Sigmoid colon (tissue), 7 donors: ENCODE results near the gene ACTL7A. TPM values are rescaled to one million over a fixed set of nuclear protein-coding genes. Genes with fewer than 3 reads are reported as not detected.

Experiments
- DNase-seq: peaks from one replicate; pipeline ENCODE4 v3.0.0-alpha.2; 2019
- H3K27ac ChIP-seq, 4 donors: fragments of 200-600 bp; sonication (generic); one replicate each; pipeline ENCODE4 v1.5.1; 2016 to 2019; ENCODE audit warnings: mild to moderate bottlenecking in 1 of 4
- H3K27me3 ChIP-seq, 3 donors: fragments of 200-600 bp; sonication (generic); one replicate each; pipeline ENCODE4 v1.5.1; 2019; ENCODE audit warnings: mild to moderate bottlenecking in 1 of 3
- H3K36me3 ChIP-seq, 4 donors: fragments of 200-600 bp; sonication (generic); one replicate each; pipeline ENCODE4 v1.5.1; 2016 to 2019
- H3K4me1 ChIP-seq, 4 donors: fragments of 200-600 bp; sonication (generic); one replicate each; pipeline ENCODE4 v1.5.1; 2017 to 2019
- H3K4me3 ChIP-seq, 4 donors: fragments of 200-600 bp; sonication (generic); one replicate each; pipeline ENCODE4 v1.5.1; 2017 to 2019; ENCODE audit warnings: mild to moderate bottlenecking in 2 of 4, moderate library complexity in 1 of 4
- H3K9me3 ChIP-seq, 4 donors: fragments of 200-600 bp in 3 of 4; sonication (generic) in 3 of 4; one replicate each; pipeline versions ENCODE4 v1.5.1 to v1.6.1; 2013 to 2019
- EP300 ChIP-seq, 4 donors: sonication (generic); formaldehyde crosslinking; IDR thresholded peaks; one replicate each; pipeline ENCODE4 v1.6.1; 2017; ENCODE audit warnings: antibody characterized with exemption in 4 of 4
- POLR2A ChIP-seq, 2 donors: fragments of 450-650 bp; IDR thresholded peaks; one replicate each; pipeline ENCODE4 v1.6.1; 2016; ENCODE audit warnings: antibody characterized with exemption in 2 of 2, mild to moderate bottlenecking in 2 of 2, moderate library complexity in 2 of 2
- POLR2AphosphoS5 ChIP-seq, 4 donors: sonication (generic); formaldehyde crosslinking; IDR thresholded peaks; one replicate each; pipeline ENCODE4 v1.6.1; 2017; ENCODE audit warnings: antibody characterized with exemption in 4 of 4
- WGBS, 2 donors: extraction: QIAGEN DNeasy Blood & Tissue Kit; methylation state at CpG; one replicate each; pipeline ENCODE4 v1.1.7; 2013; 5-methylcytosine and 5-hydroxymethylcytosine counted together
- intact Hi-C: fragments of 100-400 bp; cut with DNase I; formaldehyde crosslinking; loops from one replicate; pipeline ENCODE4 v1.15.1; 2023
- polyA plus RNA-seq, 3 donors: library from polyadenylated mRNA; stranded (reverse); fragments of 200-250 nt; gene quantifications; one replicate each; pipeline ENCODE4 v1.2.3, GENCODE V29; 2013
- total RNA-seq, 4 donors: library from RNA; depleted of rRNA; stranded (reverse); fragments of >200 nt; gene quantifications; one replicate each; pipeline ENCODE4 v1.1.0, GENCODE V29; 2016
- TF ChIP-seq, protein P1 (sequence below), 4 experiments: fragments of 450-650 bp in 3 of 4; fragments of 200-600 bp in 1 of 4; IDR thresholded peaks; one replicate each; pipeline ENCODE4 v1.5.1; 2016 to 2019; ENCODE audit warnings: antibody characterized with exemption in 4 of 4, mild to moderate bottlenecking in 3 of 4, moderate library complexity in 2 of 4
- donor health status: healthy with polysubstance abuse.
- donor health status: Bipolar disorder and iron deficiency.
- donor health status: healthy.

Gene ACTL7A
- total and polyA plus RNA-seq, 7 donors = not detected

DNA sequence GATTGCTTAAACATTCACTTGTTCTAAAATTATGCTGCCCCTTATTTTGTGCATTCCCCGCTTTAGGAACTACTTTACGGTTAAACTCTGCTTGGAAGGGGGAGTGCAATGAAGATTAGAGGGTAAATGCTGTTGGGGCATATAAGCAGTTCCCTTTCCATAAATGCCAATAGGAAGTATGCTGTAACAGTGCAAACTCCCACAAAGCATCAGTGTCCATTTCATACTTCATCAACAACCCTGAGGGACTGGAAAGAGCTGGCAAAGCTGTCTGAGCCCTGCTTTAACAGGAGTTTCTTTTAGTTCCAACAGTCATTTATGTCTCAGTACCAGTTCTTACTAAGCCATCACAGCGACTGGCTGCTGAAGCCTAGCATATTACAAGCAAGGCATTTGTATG lies 1.8 kb downstream of the ACTL7A start:
- Histone ChIP-seq H3K36me3 (peaks cover 0 to 15% (median under 1%) of the 10 kb centered on the region in 4 donors), H3K4me1 (no peaks in the 10 kb centered on the region), H3K27me3 (no peaks in the 10 kb centered on the region), H3K9me3 (no peaks in the 10 kb centered on the region), H3K27ac (no peak overlapping the region), H3K4me3 (no peak overlapping the region)
- DNase-seq = no peak
- TF ChIP-seq EP300 (IDR thresholded peaks at IDR 0.05) (no peak), POLR2AphosphoS5 (IDR thresholded peaks at IDR 0.05) (no peak), POLR2A (IDR thresholded peaks at IDR 0.05) (no peak)
- TF ChIP-seq, protein P1, sequence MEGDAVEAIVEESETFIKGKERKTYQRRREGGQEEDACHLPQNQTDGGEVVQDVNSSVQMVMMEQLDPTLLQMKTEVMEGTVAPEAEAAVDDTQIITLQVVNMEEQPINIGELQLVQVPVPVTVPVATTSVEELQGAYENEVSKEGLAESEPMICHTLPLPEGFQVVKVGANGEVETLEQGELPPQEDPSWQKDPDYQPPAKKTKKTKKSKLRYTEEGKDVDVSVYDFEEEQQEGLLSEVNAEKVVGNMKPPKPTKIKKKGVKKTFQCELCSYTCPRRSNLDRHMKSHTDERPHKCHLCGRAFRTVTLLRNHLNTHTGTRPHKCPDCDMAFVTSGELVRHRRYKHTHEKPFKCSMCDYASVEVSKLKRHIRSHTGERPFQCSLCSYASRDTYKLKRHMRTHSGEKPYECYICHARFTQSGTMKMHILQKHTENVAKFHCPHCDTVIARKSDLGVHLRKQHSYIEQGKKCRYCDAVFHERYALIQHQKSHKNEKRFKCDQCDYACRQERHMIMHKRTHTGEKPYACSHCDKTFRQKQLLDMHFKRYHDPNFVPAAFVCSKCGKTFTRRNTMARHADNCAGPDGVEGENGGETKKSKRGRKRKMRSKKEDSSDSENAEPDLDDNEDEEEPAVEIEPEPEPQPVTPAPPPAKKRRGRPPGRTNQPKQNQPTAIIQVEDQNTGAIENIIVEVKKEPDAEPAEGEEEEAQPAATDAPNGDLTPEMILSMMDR (IDR thresholded peaks at IDR 0.05) = no peak
- intact Hi-C loops = no loop called here
- 92 to 94% methylated on average over 3 of the region's 3 CpGs for WGBS, 2 donors

DNA sequence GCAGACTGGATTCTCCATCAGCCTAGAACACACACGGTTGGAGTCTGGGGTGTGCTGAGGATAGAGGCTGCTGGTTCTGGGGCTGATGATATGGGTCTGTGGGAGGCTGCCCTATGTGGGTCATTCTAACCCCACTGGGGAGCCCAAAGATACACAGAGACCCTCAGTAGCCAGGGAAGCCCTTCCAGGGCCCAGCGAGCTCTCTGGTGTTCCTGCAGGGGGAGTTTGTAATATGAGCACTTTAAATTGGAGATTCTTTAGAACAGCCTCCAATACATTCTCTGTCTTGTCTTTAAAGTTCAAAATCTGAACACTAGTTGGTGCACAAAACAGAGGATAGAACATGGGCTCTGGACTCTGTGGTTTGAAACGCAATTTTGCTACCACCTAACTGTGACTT lies 2.4 kb downstream of the ACTL7A start:
- Histone ChIP-seq H3K27ac (no peak overlapping the region), H3K4me3 (no peak overlapping the region), H3K4me1 (no peaks in the 10 kb centered on the region), H3K9me3 (no peaks in the 10 kb centered on the region), H3K36me3 (peaks cover 0 to 20% (median 2%) of the 10 kb centered on the region in 4 donors), H3K27me3 (no peaks in the 10 kb centered on the region)
- TF ChIP-seq POLR2A (IDR thresholded peaks at IDR 0.05) (no peak), EP300 (IDR thresholded peaks at IDR 0.05) (no peak), POLR2AphosphoS5 (IDR thresholded peaks at IDR 0.05) (no peak)
- TF ChIP-seq, protein P1 (IDR thresholded peaks at IDR 0.05) = no peak
- 92 to 93% methylated on average over 3 of the region's 3 CpGs for WGBS, 2 donors
- intact Hi-C loops = no loop called here
- DNase-seq = no peak

DNA sequence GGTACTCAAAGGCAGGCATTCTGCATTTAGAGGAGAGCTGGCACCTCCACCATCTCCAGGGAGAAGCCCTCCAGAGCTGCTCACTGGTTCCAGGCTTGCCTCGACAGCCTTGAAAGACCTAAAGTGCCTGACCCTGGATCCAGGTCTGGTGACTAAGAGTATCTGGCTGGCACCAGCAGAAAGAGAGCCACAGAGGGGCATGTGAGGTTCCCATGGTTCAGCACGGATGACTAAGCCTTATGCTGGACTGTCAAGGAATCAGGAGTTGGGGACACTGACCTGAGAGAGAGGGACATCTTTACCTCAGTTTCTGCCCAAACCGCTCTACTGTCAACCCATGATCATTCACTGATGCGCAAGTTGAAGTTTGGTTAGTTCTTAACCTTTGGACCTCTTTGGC lies 3.0 kb downstream of the ACTL7A start:
- Histone ChIP-seq H3K27me3 (no peaks in the 10 kb centered on the region), H3K4me1 (no peaks in the 10 kb centered on the region), H3K9me3 (no peaks in the 10 kb centered on the region), H3K36me3 (peaks cover 0 to 25% (median 2%) of the 10 kb centered on the region in 4 donors), H3K4me3 (no peak overlapping the region), H3K27ac (no peak overlapping the region)
- 48 to 82% methylated on average over 4 of the region's 4 CpGs for WGBS, 2 donors
- no peak for DNase-seq
- intact Hi-C loops = no loop called here
- TF ChIP-seq, protein P1 (IDR thresholded peaks at IDR 0.05) = no peak
- TF ChIP-seq EP300 (IDR thresholded peaks at IDR 0.05) (no peak), POLR2AphosphoS5 (IDR thresholded peaks at IDR 0.05) (no peak)

DNA sequence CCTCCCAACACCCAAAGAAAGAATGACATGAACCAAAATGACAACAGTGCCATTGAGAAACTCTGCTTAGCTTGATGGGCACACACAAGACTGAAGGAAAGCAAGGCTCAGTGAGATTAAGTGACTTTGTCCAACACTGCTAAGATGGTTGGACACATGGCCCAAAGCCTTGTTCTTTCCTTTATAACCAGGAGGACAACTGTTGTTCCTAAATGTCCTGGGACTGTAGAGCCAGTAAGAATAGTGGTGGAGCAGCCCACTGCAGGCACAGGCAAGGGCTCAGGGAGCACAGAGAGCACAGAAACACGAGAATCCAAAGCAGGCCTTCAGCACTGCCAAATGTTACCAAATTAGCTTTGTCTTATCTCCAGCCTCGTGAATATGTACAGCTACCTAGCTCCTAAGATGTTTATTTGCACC lies 3.9 kb downstream of the ACTL7A start:
- TF ChIP-seq POLR2AphosphoS5 (IDR thresholded peaks at IDR 0.05) = no peak
- no peak for TF ChIP-seq EP300 (IDR thresholded peaks at IDR 0.05)
- no peak for TF ChIP-seq POLR2A (IDR thresholded peaks at IDR 0.05)
- TF ChIP-seq, protein P1 (IDR thresholded peaks at IDR 0.05) = no peak
- H3K27me3 ChIP-seq = no peaks in the 10 kb centered on the region
- no peak overlapping the region for H3K27ac ChIP-seq
- WGBS, 2 donors = 90 to 91% methylated on average over 2 of the region's 2 CpGs
- no peaks in the 10 kb centered on the region for H3K4me1 ChIP-seq
- no peak for DNase-seq
- intact Hi-C loops = no loop called here
- H3K9me3 ChIP-seq = no peaks in the 10 kb centered on the region
- no peak overlapping the region for H3K4me3 ChIP-seq
- peaks cover 0 to 35% (median 2%) of the 10 kb centered on the region in 4 donors for H3K36me3 ChIP-seq

DNA sequence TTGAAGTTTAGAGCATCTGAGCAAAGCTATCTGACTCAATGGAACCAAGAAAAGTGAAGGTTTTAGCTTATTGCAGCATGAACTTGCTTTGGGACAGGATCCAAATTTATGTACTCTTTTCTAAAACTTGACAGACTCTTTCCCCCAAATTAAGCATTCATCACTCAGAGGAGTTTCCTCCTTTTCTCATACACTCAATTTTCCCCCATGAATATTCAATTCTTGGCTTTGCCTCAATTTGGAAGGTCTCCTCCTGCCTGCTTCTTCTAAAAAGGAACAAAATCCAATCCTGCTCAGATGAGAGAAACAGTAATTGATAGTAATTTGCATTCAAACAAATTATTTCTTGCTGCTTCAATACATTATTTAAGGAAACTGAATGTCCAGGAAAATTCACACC lies 5.0 kb downstream of the ACTL7A start:
- Histone ChIP-seq H3K27ac (no peak overlapping the region), H3K36me3 (peaks cover 3 to 46% (median 10%) of the 10 kb centered on the region in 4 donors), H3K4me1 (no peaks in the 10 kb centered on the region), H3K4me3 (no peak overlapping the region), H3K9me3 (no peaks in the 10 kb centered on the region), H3K27me3 (no peaks in the 10 kb centered on the region)
- intact Hi-C loops = no loop called here
- DNase-seq = no peak
- no peak for TF ChIP-seq EP300 (IDR thresholded peaks at IDR 0.05)
- TF ChIP-seq, protein P1 (IDR thresholded peaks at IDR 0.05) = no peak
- no peak for TF ChIP-seq POLR2AphosphoS5 (IDR thresholded peaks at IDR 0.05)
- no peak for TF ChIP-seq POLR2A (IDR thresholded peaks at IDR 0.05)
